Endometrial microvascular endothelial cells (primary cell): ENCODE results near the gene CDHR3. TPM values are rescaled to one million over a fixed set of nuclear protein-coding genes. Genes with fewer than 3 reads are reported as not detected.

ENCODE experiments used
- in situ Hi-C: cut with HindIII; loops from 2 replicates; pipeline ENCODE4 v1.10.0; 2017; ENCODE audit warnings: low sequenced_read_pairs, low pct_unique_long_range_greater_than_20kb; ENCODE audit errors: inconsistent ontology term
- total RNA-seq: library from RNA; depleted of rRNA; stranded (reverse); fragments of >200 nt; gene quantifications from one replicate; pipeline ENCODE4 v1.2.3, GENCODE V29; 2015; ENCODE audit errors: inconsistent ontology term

Gene CDHR3
- total RNA-seq, 1 donor from 2014 or later: not detected

- in situ Hi-C loops: loop anchor here (25.0 kb wide), 1 partner anchor 105 kb away; no protein-coding TSS in a partner anchor
Observed at GRCh38 chr7:106057204-106057961, 94.3 kb downstream of the CDHR3 start.

- in situ Hi-C loops: loop anchor here (25.0 kb wide), 1 partner anchor 104 kb away; no protein-coding TSS in a partner anchor
Observed at GRCh38 chr7:106057962-106058927, 95.2 kb downstream of the CDHR3 start.

- in situ Hi-C loops: loop anchor here (25.0 kb wide), 1 partner anchor 103 kb away; no protein-coding TSS in a partner anchor
Observed at GRCh38 chr7:106058928-106059324, 95.9 kb downstream of the CDHR3 start.

- in situ Hi-C loops: loop anchor here (25.0 kb wide), 1 partner anchor 103 kb away; no protein-coding TSS in a partner anchor
Observed at GRCh38 chr7:106059556-106059955, 96.5 kb downstream of the CDHR3 start.

- in situ Hi-C loops: loop anchor here (25.0 kb wide), 1 partner anchor 102 kb away; no protein-coding TSS in a partner anchor
Observed at GRCh38 chr7:106060394-106060920, 97.4 kb downstream of the CDHR3 start.

GRCh38 chr7:106061301-106061979 is 98.4 kb downstream of the CDHR3 start:
- in situ Hi-C loops: loop anchor here (25.0 kb wide), 1 partner anchor 101 kb away; no protein-coding TSS in a partner anchor

- in situ Hi-C loops: loop anchor here (25.0 kb wide), 1 partner anchor 100 kb away; no protein-coding TSS in a partner anchor
Observed at GRCh38 chr7:106062006-106062405, 98.9 kb downstream of the CDHR3 start.

GRCh38 chr7:106062521-106062931 is 99.5 kb downstream of the CDHR3 start:
- in situ Hi-C loops: loop anchor here (25.0 kb wide), 1 partner anchor 100 kb away; no protein-coding TSS in a partner anchor

- in situ Hi-C loops: loop anchor here (25.0 kb wide), 1 partner anchor 99 kb away; no protein-coding TSS in a partner anchor
Observed at GRCh38 chr7:106063024-106063423, 100.0 kb downstream of the CDHR3 start.

GRCh38 chr7:106063692-106064091 is 100.6 kb downstream of the CDHR3 start:
- in situ Hi-C loops: loop anchor here (25.0 kb wide), 1 partner anchor 99 kb away; no protein-coding TSS in a partner anchor

GRCh38 chr7:106064316-106064715 is 101.3 kb downstream of the CDHR3 start:
- in situ Hi-C loops: loop anchor here (25.0 kb wide), 1 partner anchor 98 kb away; no protein-coding TSS in a partner anchor

- in situ Hi-C loops: loop anchor here (25.0 kb wide), 1 partner anchor 97 kb away; no protein-coding TSS in a partner anchor
Observed at GRCh38 chr7:106064771-106065574, 101.9 kb downstream of the CDHR3 start.

GRCh38 chr7:106065575-106066500 is 102.8 kb downstream of the CDHR3 start:
- in situ Hi-C loops: loop anchor here (25.0 kb wide), 1 partner anchor 96 kb away; no protein-coding TSS in a partner anchor

- in situ Hi-C loops: loop anchor here (25.0 kb wide), 1 partner anchor 95 kb away; no protein-coding TSS in a partner anchor
Observed at GRCh38 chr7:106067678-106068077, 104.6 kb downstream of the CDHR3 start.

- in situ Hi-C loops: loop anchor here (25.0 kb wide), 1 partner anchor 94 kb away; no protein-coding TSS in a partner anchor
Observed at GRCh38 chr7:106068538-106068961, 105.5 kb downstream of the CDHR3 start.

GRCh38 chr7:106068986-106069385 is 105.9 kb downstream of the CDHR3 start:
- in situ Hi-C loops: loop anchor here (25.0 kb wide), 1 partner anchor 93 kb away; no protein-coding TSS in a partner anchor
